GM23338 (cell line): Measurements from ENCODE around the gene C1orf56.

ENCODE experiments used
- CTCF ChIP-seq, 2 experiments: fragments of 200-600 bp in 1 of 2; sonication (generic) in 1 of 2; conservative IDR thresholded peaks; 2 replicates each; pipeline versions ENCODE4 v1.5.1 to v1.6.1; 2016 to 2017; ENCODE audit warnings: antibody characterized with exemption in 2 of 2, low read depth in 2 of 2, mild to moderate bottlenecking in 2 of 2, moderate library complexity in 1 of 2
- EZH2 ChIP-seq: fragments of 200-600 bp; sonication (generic); IDR thresholded peaks from one replicate; pipeline ENCODE4 v1.8.0; 2017; ENCODE audit warnings: antibody characterized with exemption, mild to moderate bottlenecking, low read depth; ENCODE audit not compliant: unreplicated experiment
- EZH2phosphoT487 ChIP-seq: fragments of 200-600 bp; sonication (generic); IDR thresholded peaks from one replicate; pipeline ENCODE4 v1.8.1; 2018; ENCODE audit warnings: antibody characterized with exemption; ENCODE audit not compliant: unreplicated experiment
- JUNB ChIP-seq: IDR thresholded peaks from one replicate; pipeline ENCODE4 v1.6.1; 2016; ENCODE audit warnings: antibody characterized with exemption; ENCODE audit not compliant: unreplicated experiment
- POLR2AphosphoS5 ChIP-seq: IDR thresholded peaks from 2 replicates; pipeline ENCODE4 v1.6.1; 2016; ENCODE audit warnings: antibody characterized with exemption, low read depth
- REST ChIP-seq: IDR thresholded peaks from one replicate; pipeline ENCODE4 v1.6.1; 2018; ENCODE audit warnings: antibody characterized with exemption; ENCODE audit not compliant: unreplicated experiment
- ZNF114 ChIP-seq: fragments of 250-450 bp; sonication (Bioruptor Pico); IDR thresholded peaks from 2 replicates; pipeline ENCODE4 v1.5.0; 2020; ENCODE audit warnings: mild to moderate bottlenecking, moderate library complexity
- ZNF331 ChIP-seq: fragments of 250-450 bp; sonication (Bioruptor Pico); IDR thresholded peaks from 2 replicates; pipeline ENCODE4 v1.5.0; 2020; ENCODE audit warnings: low read depth, mild to moderate bottlenecking, moderate library complexity
- TF ChIP-seq, protein P1 (sequence below): IDR thresholded peaks from 2 replicates; pipeline ENCODE4 v1.6.1; 2016; ENCODE audit warnings: antibody characterized with exemption
- TF ChIP-seq, protein P2 (sequence below): fragments of 250-450 bp; sonication (Bioruptor Pico); IDR thresholded peaks from 2 replicates; pipeline ENCODE4 v1.5.0; 2020; ENCODE audit warnings: mild to moderate bottlenecking, moderate library complexity

DNA sequence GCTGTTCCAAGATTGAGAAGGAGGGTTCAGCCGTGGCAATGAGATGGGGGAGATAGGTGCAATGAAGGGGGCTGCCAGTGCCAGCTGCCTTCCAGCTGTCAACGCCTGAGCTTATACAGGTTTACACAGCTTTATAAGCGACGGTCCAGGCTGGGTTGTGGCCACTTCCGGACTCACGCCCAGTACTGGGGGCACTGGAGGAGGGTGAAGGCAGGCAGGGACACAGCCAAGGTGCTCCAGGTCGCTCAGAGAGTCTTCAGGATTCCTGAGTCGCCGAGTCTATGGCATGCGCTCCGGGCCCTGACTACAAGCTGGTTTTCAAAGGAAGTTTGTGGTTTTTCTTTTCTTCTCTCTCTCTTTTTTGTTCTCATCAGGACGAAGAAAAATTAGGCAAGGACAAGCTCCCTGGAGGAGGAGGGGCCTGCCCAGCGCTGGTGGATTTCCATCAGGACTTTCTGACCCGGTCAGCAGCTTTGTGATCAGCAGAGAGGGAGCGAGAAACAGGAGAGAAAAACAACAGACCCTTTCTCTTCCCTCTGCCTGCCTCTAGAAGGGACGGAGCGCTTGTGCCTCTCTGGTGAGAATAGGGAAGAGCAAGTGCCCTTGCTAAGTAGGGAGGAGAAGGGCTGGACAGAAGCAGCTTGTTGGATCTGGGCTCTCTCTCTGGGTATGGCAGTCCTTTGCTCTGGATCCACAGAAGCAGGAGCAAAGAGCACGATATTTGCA is 41.1 kb upstream of the C1orf56 start, which contains the start of gene MINDY1:
- TF ChIP-seq CTCF (conservative IDR thresholded peaks at IDR 0.05; ENCODE audit: low read depth in 2 of 2) (peak; percentile 36 to 61), EZH2 (no peak), EZH2phosphoT487 (no peak), ZNF114 (CRISPR knock-in tag) (no peak), REST (peak; percentile 29), JUNB (no peak), POLR2AphosphoS5 (no peak), ZNF331 (no peak)
- TF ChIP-seq, protein P1, sequence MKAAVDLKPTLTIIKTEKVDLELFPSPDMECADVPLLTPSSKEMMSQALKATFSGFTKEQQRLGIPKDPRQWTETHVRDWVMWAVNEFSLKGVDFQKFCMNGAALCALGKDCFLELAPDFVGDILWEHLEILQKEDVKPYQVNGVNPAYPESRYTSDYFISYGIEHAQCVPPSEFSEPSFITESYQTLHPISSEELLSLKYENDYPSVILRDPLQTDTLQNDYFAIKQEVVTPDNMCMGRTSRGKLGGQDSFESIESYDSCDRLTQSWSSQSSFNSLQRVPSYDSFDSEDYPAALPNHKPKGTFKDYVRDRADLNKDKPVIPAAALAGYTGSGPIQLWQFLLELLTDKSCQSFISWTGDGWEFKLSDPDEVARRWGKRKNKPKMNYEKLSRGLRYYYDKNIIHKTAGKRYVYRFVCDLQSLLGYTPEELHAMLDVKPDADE, result no peak
- TF ChIP-seq, protein P2, sequence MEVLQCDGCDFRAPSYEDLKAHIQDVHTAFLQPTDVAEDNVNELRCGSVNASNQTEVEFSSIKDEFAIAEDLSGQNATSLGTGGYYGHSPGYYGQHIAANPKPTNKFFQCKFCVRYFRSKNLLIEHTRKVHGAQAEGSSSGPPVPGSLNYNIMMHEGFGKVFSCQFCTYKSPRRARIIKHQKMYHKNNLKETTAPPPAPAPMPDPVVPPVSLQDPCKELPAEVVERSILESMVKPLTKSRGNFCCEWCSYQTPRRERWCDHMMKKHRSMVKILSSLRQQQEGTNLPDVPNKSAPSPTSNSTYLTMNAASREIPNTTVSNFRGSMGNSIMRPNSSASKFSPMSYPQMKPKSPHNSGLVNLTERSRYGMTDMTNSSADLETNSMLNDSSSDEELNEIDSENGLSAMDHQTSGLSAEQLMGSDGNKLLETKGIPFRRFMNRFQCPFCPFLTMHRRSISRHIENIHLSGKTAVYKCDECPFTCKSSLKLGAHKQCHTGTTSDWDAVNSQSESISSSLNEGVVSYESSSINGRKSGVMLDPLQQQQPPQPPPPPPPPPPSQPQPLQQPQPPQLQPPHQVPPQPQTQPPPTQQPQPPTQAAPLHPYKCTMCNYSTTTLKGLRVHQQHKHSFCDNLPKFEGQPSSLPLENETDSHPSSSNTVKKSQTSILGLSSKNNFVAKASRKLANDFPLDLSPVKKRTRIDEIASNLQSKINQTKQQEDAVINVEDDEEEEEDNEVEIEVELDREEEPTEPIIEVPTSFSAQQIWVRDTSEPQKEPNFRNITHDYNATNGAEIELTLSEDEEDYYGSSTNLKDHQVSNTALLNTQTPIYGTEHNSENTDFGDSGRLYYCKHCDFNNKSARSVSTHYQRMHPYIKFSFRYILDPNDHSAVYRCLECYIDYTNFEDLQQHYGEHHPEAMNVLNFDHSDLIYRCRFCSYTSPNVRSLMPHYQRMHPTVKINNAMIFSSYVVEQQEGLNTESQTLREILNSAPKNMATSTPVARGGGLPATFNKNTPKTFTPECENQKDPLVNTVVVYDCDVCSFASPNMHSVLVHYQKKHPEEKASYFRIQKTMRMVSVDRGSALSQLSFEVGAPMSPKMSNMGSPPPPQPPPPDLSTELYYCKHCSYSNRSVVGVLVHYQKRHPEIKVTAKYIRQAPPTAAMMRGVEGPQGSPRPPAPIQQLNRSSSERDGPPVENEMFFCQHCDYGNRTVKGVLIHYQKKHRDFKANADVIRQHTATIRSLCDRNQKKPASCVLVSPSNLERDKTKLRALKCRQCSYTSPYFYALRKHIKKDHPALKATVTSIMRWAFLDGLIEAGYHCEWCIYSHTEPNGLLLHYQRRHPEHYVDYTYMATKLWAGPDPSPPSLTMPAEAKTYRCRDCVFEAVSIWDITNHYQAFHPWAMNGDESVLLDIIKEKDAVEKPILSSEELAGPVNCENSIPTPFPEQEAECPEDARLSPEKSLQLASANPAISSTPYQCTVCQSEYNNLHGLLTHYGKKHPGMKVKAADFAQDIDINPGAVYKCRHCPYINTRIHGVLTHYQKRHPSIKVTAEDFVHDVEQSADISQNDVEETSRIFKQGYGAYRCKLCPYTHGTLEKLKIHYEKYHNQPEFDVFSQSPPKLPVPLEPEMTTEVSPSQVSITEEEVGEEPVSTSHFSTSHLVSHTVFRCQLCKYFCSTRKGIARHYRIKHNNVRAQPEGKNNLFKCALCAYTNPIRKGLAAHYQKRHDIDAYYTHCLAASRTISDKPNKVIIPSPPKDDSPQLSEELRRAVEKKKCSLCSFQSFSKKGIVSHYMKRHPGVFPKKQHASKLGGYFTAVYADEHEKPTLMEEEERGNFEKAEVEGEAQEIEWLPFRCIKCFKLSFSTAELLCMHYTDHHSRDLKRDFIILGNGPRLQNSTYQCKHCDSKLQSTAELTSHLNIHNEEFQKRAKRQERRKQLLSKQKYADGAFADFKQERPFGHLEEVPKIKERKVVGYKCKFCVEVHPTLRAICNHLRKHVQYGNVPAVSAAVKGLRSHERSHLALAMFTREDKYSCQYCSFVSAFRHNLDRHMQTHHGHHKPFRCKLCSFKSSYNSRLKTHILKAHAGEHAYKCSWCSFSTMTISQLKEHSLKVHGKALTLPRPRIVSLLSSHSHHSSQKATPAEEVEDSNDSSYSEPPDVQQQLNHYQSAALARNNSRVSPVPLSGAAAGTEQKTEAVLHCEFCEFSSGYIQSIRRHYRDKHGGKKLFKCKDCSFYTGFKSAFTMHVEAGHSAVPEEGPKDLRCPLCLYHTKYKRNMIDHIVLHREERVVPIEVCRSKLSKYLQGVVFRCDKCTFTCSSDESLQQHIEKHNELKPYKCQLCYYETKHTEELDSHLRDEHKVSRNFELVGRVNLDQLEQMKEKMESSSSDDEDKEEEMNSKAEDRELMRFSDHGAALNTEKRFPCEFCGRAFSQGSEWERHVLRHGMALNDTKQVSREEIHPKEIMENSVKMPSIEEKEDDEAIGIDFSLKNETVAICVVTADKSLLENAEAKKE (CRISPR knock-in tag), result no peak
